GM10266 (cell line): ENCODE data around the gene UGT3A2.

Experiments used
- DNase-seq: peaks from one replicate; pipeline ENCODE4 v3.0.0; 2012; ENCODE audit errors: extremely low spot score
- TF ChIP-seq, protein P1 (sequence below): IDR thresholded peaks from 2 replicates; pipeline ENCODE4 v1.5.1; 2012; ENCODE audit warnings: mild to moderate bottlenecking, low read depth; ENCODE audit not compliant: control insufficient read depth, insufficient read depth; ENCODE audit errors: missing control alignments

The UGT3A2 gene, protein sequence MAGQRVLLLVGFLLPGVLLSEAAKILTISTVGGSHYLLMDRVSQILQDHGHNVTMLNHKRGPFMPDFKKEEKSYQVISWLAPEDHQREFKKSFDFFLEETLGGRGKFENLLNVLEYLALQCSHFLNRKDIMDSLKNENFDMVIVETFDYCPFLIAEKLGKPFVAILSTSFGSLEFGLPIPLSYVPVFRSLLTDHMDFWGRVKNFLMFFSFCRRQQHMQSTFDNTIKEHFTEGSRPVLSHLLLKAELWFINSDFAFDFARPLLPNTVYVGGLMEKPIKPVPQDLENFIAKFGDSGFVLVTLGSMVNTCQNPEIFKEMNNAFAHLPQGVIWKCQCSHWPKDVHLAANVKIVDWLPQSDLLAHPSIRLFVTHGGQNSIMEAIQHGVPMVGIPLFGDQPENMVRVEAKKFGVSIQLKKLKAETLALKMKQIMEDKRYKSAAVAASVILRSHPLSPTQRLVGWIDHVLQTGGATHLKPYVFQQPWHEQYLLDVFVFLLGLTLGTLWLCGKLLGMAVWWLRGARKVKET

DNA sequence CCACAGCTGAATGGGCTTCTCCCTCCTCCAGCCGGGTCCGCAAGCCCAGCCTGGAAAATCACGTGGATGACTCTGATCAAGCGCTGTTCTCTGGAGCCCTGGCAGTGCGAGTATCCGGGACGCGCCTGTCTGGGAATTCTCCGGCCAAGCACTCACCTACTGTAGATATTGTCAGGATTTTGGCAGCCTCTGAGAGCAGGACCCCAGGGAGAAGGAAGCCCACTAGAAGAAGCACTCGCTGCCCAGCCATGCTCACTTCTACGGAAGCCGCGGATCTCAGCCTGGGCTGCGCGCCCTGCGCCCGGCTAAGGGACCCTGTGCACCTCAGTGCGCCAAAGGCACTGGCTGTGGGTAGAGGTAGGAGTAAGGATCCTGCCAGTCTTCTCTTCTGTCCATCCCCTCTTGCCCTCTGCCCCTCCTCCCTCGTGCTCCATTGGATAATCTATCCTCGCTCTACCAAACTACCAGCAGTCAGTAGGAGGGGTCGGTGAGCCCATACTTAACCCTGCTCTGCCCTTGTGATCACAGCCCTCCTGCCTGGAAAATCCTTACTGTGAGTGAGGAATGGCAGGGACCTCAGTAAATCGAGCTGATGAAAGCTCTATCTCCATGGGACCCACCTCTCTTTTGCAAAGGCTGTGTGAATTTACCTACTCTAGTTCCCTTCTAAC lies at the start of gene UGT3A2:
TSS of gene UGT3A2 (minus strand) at position 343 of the 671 bp plus-strand sequence. CDS start at position 250, 93 bp downstream.
- TF ChIP-seq, protein P1, sequence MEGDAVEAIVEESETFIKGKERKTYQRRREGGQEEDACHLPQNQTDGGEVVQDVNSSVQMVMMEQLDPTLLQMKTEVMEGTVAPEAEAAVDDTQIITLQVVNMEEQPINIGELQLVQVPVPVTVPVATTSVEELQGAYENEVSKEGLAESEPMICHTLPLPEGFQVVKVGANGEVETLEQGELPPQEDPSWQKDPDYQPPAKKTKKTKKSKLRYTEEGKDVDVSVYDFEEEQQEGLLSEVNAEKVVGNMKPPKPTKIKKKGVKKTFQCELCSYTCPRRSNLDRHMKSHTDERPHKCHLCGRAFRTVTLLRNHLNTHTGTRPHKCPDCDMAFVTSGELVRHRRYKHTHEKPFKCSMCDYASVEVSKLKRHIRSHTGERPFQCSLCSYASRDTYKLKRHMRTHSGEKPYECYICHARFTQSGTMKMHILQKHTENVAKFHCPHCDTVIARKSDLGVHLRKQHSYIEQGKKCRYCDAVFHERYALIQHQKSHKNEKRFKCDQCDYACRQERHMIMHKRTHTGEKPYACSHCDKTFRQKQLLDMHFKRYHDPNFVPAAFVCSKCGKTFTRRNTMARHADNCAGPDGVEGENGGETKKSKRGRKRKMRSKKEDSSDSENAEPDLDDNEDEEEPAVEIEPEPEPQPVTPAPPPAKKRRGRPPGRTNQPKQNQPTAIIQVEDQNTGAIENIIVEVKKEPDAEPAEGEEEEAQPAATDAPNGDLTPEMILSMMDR = no peak
- DNase-seq = no peak

DNA sequence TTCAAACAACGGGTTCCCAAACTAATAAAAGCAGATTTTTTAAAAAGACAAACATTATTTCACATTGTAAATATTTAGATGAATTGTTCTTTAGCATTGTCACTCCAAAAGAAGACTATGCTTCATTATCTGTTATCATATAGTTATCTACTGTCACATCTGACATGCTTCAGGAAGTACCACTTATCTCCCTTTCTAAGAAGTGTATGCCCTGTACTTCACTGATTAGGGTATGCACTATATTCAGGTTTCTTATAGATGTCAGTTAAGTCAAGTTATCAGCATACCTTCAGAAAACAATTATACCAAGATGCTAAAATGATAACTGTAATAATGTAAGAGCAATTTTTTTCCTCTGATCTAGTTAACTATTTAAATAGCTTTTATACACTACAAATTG lies 44.6 kb upstream of the UGT3A2 start:
- TF ChIP-seq, protein P1 = no peak
- no peak for DNase-seq

DNA sequence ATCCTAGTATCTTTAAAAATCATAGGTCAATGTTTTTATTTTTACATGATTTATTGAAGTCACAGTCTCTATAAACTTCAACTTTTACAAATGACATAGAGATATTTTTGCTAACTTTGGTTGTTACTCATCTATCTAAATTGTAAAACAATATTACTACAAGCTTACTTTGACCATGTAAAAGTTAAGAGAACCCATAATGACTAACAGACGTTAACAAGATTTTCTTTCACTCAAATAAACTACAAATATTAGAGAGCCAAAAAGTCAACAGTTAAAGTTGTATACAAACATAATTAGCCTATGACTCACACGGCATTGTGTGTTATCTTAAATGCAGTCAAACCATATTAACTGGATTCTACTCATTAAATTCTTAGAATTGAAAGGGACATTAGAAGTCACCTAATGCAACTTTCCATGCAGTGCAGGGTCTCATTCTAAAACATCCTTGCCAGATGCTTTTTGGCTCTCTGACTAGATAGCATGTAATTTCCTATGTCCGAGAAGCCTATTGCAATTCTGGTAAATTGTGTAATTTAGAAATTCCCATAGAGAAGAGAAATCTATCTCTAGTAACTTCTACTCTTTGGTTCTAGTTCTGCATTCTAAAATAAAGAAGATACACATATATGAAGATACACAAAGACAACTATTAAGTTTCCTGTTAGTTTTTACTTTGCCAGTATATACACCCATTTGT lies 42.2 kb upstream of the UGT3A2 start:
- no peak for DNase-seq
- TF ChIP-seq, protein P1 = no peak

DNA sequence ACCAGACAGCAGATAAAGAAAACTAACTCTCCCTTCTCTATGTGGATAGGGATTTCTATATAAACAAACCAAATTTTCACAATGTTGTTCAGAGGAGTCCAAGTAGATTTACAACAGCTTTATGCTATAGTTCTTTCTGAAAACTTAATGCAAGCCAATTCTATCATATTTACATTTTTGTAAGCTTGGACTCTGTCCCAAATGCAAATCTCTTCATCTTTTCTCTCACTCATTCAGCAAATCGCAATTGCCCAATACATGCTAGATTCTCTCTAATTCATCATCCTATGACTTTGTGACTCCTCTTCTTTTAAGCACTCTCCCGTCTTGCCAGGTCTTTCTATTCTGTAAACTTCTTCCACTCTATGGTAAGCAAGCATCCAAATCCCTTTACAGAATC lies 39.1 kb upstream of the UGT3A2 start:
- TF ChIP-seq, protein P1 = no peak
- no peak for DNase-seq

DNA sequence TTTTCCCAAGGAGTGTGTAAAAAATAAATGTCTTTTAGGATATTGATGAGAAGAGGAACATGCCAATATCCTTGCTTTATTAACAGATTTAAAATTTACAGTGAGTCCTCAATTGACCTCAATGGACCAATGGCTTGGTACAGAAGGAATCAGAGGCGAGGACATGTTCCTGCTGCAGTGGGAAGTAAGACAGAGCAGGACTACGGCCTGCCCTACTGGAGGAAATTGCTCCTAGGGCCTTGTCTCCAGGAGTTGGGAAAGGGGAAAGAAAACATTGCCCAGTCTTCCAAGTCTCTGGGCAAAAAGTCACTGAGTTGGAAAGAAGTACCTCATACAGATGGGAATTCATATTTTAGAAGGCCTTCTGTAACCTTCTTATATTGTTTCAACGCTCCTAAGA lies 33.1 kb upstream of the UGT3A2 start:
- TF ChIP-seq, protein P1 = no peak

DNA sequence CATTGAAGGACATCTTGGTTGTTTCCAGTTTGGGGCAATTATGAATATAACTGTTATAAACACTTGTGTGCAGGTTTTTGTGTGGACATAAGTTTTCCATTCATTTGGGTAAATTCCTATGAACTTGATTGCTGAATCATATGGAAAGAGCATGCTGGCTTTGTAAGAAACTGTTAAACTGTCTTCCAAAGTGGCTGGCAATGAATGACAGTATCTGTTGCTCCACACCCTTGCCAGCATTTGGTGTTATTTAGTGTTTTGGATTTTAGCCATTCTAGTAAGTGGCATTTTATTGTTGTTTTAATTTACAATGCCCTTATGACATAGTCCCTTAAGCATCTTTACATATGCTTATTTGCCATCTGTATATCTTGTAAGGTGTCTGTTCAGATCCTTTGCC lies 29.8 kb upstream of the UGT3A2 start:
- no peak for DNase-seq
- TF ChIP-seq, protein P1 = no peak

More for the DNA sequence above, 33.1 kb upstream of the UGT3A2 start:
- DNase-seq = no peak
